Right kidney (tissue), 1 donor: Measurements from ENCODE around the gene MAST4.

ENCODE experiments used
- DNase-seq: peaks from one replicate; pipeline ENCODE4 v3.0.0-alpha.2; 2016

MAST4 gene

GRCh38 chr5:67000794-67001475, 404.7 kb downstream of the MAST4 start:
- DNase-seq = no peak

- DNase-seq = no peak
Measured at GRCh38 chr5:67002832-67003684, 406.9 kb downstream of the MAST4 start.

GRCh38 chr5:67003685-67003934, 407.4 kb downstream of the MAST4 start:
- no peak for DNase-seq

GRCh38 chr5:67003935-67004729, 407.9 kb downstream of the MAST4 start:
- DNase-seq = peak; percentile 83

GRCh38 chr5:67004730-67005350, 408.6 kb downstream of the MAST4 start:
- DNase-seq = no peak

- no peak for DNase-seq
Measured at GRCh38 chr5:67005737-67006499, 409.7 kb downstream of the MAST4 start.

- no peak for DNase-seq
Measured at GRCh38 chr5:67006500-67006848, 410.3 kb downstream of the MAST4 start.

- no peak for DNase-seq
Measured at GRCh38 chr5:67009028-67009427, 412.8 kb downstream of the MAST4 start.

- DNase-seq = peak; percentile 48
Measured at GRCh38 chr5:67010684-67011409, 414.7 kb downstream of the MAST4 start.

- no peak for DNase-seq
Measured at GRCh38 chr5:67011422-67011821, 415.2 kb downstream of the MAST4 start.

GRCh38 chr5:67012171-67012570, 416.0 kb downstream of the MAST4 start:
- no peak for DNase-seq

- DNase-seq = no peak
Measured at GRCh38 chr5:67013719-67014118, 417.5 kb downstream of the MAST4 start.

GRCh38 chr5:67014191-67014590, 418.0 kb downstream of the MAST4 start:
- DNase-seq = no peak

- DNase-seq = no peak
Measured at GRCh38 chr5:67014957-67015400, 418.8 kb downstream of the MAST4 start.

GRCh38 chr5:67015541-67016191, 419.5 kb downstream of the MAST4 start:
- DNase-seq = no peak

- no peak for DNase-seq
Measured at GRCh38 chr5:67019065-67019845, 423.1 kb downstream of the MAST4 start.

GRCh38 chr5:67020096-67020615, 424.0 kb downstream of the MAST4 start:
- DNase-seq = no peak

GRCh38 chr5:67021031-67021430, 424.8 kb downstream of the MAST4 start:
- DNase-seq = no peak

GRCh38 chr5:67021521-67021920, 425.3 kb downstream of the MAST4 start:
- DNase-seq = no peak

GRCh38 chr5:67021962-67022361, 425.8 kb downstream of the MAST4 start:
- no peak for DNase-seq
